CD4-positive, alpha-beta T cell treated with Interleukin-10 for 1 hour (primary cell): ENCODE results near the gene SSC5D.
A peak's percentile ranks its signal among the peaks of the same experiment; 100 is the strongest.

Experiments used
- DNase-seq: peaks from one replicate; pipeline ENCODE4 v3.0.0-alpha.2; 2020

The SSC5D gene

DNA sequence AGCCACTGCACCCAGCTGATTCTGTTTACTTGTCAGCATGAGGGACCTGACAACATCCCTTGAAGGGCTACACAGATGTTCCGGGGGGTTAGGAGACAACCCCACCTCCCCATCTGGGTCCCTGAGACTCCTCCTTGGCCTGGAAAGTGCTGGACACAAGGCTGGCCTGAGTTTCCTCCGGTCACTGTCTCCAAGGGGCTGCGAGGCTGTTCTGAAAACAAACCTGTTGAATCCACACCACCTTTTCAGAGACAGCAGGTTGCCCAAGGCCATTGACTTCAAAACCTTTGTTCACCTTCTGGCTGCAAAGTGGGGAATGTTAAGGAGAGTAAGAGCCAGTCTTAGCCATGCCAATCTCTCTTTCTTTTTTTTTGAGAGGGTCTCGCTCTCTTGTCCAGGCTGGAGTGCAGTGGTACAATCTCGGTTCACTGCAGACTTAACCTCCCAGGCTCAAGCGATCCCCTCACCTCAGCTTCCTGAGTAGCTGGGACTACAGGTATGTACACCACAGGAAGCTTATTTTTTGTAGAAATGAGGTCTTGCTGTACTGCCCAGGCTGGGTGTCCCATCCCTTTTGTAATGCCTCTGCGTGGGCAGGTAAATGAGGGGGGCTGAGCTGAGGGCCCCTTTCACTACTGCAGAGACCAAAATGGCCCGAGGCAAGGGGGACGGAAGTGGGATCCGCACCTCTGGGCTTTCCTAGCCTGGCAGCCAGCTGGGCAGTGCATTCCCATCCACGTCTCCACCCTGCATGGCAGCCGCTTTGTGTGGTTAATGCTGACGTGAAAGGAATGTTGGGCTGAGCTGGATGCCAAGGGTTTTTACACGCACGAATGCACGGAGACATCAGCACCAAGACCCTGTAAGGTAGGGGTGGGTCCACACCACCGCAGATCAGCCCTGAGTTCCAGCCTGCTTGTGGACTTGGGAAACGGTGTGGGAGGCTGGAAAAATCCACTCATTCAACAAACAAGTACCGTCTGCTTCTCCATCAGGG is 13.7 kb upstream of the SSC5D start:
- DNase-seq = no peak

DNA sequence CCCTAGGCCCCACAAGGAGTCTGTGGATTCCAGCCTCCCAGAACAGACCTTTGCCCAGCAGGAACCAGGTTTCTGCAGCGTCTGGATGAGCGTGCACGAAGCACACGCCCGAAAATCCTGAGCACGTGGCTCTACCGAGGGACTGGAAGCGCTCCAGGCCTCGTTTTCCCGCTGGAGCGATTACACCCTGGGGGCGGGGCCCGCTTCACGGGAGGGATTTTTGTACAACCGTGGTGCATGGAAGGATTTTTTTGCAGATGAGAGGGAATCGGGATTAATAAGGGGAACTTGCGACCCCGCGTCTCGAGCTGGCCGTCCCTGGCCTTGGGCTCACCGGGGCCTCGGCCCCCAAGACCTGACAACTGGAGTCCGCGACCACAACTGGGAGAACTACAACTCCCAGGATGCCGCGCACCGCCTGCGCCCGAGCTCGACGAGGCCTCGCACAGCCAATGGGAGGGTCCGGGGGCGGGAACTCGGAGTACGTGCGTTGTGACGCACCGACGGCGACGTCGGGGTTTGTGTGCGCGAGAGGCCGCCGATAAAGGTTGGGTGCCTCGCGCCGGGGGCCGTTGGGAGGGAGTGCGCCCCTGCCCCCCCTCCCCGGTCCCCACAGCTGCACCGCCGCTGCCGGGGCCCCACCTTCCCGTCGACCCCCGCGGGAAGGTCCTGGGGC is 12.0 kb upstream of the SSC5D start, which contains the start of gene ZNF628:
Gene ZNF628, plus strand, starts transcription at position 518 of the 676 bp plus-strand sequence. CDS start 3,294 bp downstream, outside the sequence.
- DNase-seq = peak; percentile 98

DNA sequence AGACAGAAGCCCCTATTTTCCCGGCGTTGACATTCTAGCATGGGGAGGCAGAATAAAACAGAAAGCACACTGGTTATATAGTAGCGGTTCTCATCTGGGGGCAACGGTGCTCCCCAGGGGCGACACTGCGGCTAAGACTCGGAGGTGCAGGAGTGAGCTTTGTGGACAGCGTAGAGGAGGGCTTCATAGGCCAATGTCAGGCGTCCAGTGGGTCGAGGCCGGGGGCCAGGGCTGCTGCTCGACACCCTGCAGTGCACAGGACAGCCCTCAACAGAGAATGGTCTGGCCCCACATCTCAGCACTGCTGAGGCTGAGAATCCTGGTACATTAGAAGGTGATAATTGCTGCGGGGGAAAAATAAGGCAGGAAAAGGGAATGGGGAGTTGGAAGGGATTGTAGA is 10.3 kb upstream of the SSC5D start:
- DNase-seq = no peak

DNA sequence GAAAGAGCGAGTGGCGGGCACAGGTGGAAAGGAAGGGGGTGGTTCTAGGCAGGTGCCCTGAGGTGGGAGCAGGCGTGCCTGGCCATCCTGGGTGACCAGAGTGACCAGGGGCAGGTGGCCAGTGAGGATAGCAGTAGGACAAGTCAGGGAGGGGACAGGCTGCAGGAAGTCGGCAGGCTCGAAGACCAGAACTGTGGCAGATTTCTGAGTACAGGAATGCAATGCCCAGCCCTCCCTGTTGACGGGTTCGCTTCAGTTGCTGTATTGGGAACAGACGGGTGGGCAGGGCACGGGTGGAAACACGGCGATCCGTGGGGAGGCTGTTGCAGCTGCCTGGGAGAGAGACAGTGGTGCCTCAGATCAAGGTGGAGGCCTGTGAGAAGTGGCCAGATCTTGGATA is 9.9 kb upstream of the SSC5D start:
- DNase-seq = no peak

DNA sequence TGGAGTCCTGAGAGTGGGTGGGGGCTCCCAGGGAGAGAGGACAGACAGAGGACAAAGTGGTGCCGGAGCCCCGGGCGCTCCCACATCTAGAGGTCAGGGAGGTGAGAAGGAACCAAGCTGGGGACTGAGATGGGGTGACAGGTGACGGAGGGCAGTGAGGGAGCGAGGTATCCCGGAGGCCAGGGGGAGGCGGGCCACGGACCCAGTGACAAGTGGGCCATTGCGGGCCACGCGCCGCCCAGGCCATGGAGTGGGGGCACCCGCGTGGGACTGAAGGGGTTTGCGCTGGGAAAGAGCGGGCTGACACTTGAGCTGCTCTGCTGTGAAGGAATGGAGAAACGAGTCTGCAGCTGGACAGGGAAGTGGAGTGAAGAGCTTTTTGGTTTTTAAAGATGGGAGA is 9.2 kb upstream of the SSC5D start:
- DNase-seq = no peak

DNA sequence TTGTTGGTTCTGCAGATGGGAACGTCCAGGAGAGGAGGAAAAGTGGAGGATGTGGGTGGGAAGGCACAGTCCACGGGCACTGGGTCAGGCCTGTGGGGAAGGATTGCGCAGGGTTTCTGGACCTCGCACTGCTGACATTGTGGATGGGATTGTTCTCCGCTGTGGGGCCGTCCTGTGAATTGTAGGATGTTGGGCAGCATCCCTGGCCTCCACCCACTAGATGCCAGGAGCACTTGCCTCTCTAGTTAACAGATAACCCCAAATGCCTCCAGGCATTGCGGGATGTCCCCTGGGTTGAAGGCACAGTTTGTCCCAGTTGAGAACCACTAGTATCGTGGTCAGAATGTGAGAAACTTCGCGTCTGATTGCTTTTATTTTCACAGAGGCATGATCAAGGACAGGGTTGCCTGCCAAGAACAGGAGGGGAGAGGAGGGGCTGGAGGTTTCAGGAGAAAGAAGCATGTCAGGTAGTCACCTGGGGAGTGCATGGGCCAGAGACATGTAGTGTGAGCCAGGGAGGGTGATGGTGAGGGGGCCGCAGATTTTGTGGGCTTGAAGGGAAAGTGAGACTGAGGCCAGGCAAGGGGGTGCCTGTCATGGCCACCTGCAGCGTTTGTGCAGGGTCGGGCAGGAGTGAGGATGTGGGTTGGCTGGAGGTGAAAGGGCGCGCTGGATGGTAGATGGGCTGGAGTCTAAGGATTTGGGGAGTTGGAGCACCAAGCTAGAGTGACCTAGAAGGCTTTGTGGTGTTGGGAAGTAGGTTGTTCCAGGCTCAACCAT is 8.6 kb upstream of the SSC5D start:
- DNase-seq = no peak

DNA sequence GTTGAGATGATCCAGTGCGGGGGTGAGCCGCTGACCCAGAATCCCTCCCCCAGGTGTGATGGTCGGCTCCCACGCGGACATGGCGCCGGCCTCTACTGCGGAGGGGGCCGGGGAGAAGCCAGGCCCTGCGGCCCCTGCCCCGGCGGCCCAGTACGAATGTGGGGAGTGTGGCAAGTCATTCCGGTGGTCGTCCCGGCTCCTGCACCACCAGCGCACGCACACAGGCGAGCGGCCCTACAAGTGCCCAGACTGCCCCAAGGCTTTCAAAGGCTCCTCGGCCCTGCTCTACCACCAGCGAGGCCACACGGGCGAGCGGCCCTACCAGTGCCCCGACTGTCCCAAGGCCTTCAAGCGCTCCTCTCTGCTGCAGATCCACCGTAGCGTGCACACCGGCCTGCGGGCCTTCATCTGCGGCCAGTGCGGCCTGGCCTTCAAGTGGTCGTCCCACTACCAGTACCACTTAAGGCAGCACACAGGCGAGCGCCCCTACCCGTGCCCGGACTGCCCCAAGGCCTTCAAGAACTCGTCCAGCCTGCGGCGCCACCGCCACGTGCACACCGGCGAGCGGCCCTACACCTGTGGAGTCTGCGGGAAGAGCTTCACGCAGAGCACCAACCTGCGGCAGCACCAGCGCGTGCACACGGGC is 7.0 kb upstream of the SSC5D start:
- no peak for DNase-seq

DNA sequence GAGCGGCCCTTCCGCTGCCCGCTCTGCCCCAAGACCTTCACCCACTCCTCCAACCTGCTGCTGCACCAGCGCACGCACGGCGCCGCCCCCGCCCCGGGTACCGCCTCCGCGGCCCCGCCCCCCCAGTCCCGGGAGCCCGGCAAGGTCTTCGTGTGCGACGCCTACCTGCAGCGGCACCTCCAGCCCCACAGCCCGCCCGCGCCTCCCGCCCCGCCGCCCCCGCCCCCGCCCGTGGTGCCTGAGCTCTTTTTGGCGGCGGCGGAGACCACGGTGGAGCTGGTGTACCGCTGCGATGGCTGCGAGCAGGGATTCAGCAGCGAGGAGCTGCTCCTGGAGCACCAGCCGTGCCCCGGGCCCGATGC is 6.5 kb upstream of the SSC5D start:
- no peak for DNase-seq

DNA sequence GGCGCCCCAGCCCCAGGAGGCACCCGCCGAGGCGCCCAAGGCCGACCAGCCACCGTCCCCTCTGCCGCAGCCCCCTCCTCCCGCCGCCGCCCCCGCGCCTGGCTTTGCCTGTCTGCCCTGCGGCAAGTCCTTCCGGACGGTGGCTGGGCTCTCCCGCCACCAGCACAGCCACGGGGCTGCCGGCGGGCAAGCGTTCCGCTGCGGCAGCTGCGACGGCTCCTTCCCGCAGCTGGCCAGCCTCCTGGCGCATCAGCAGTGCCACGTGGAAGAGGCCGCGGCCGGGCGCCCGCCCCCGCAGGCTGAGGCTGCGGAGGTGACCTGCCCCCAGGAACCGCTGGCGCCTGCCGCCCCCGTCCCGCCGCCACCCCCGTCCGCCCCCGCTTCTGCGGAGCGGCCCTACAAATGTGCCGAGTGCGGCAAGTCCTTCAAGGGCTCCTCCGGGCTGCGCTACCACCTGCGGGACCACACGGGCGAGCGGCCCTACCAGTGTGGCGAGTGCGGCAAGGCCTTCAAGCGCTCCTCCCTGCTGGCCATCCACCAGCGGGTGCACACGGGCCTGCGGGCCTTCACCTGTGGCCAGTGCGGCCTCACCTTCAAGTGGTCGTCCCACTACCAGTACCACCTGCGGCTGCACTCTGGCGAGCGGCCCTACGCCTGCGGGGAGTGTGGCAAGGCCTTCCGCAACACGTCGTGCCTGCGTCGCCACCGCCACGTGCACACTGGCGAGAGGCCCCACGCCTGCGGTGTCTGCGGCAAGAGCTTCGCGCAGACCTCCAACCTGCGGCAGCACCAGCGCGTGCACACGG is 5.9 kb upstream of the SSC5D start:
- no peak for DNase-seq

DNA sequence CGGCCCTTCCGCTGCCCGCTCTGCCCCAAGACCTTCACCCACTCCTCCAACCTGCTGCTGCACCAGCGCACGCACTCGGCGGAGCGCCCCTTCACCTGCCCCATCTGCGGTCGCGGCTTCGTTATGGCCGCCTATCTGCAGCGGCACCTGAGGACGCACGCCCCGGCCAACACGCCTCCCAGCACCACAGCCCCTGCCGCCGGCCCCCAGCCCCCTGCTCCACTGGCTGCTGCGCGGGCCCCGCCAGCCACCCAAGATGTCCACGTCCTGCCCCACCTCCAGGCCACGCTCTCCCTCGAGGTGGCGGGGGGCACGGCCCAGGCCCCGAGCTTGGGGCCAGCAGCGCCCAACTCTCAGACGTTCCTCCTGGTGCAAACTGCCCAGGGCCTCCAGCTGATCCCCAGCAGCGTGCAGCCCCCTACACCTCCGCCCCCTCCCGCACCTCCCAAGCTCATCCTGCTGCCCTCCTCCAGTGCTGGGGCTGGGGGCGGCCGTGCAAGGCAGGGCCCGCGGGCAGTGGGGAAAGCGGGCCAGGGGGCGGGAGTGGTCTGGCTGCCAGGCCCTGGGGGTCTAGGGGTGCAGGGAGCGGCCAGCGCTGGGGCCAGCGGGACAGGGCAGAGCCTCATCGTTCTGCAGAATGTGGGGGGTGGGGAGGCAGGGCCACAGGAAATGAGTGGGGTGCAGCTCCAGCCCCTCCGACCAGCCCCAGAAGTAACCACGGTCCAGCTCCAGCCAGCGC is 5.1 kb upstream of the SSC5D start:
- DNase-seq = no peak

DNA sequence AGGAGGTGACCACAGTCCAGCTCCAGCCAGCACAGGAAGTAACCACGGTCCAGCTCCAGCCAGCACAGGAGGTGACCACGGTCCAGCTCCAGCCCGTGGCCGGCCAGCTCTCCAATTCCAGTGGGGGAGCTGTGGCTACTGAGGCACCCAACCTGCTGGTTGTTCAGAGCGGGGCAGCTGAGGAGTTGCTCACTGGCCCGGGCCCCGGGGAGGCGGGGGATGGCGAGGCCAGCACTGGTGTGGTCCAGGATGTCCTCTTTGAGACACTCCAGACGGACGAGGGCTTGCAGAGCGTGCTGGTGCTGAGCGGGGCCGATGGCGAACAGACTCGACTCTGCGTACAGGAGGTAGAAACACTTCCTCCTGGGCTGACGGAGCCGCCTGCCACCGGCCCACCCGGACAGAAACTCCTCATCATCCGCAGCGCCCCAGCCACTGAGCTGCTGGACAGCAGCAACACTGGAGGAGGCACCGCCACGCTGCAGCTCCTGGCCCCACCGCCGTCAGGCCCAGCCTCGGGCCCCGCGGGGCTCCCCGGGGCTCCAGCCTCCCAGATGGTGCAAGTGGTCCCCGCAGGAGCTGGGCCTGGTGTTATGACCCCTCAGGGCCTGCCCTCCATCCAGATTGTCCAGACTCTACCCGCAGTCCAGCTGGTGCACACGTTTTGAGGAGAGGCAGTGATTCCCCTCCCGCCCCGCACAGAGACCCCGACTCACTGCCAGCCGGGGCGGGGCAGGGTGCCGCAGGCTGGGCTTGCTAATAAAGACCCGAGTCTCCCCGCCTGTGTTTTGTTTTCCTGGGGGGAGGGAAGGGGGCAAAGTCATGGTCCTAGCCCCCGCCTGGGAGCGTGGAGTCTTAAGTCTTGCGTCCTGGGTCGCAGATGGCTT is 4.3 kb upstream of the SSC5D start:
- no peak for DNase-seq

DNA sequence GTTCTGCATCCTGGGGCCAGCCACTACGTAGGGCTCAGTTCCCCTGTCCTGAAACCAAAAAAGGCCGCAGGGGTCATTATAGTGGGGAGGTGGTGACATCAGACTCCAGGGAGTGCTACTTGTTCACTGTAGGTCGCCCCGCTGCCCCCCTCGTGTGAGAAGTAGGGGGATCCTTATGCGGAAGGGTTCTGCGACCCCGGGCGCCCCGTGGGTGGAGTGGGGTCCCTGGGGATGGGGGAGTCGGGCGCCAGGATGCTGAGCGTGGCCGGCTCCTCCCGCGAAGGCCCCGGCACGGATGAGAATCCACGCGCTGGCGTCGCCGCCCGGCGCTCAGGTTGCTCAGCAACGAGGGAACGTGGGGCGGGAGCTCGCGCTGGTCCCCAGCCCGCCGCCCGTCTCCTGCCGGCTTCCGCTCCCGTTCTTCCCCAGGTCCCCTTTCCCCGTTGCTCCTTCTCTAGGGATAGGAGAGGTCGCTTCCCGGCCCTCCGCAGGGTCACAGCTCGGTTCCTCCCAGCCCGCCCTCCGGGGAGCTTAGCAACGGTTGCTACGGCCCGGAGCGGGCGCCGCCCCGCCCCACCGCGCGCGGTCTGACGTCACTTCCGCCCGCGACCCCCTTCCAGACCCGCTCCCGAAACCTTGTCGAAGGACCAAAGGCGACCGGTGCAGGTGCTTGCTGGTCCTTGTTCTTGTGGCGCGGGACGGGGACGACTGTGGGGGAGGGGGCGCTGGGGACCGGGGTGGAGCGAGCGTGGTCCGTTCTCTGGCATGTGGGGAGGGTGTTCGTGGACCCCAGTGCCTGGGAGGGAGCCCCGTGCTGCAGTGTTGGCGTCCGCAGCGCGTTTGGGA is 3.4 kb upstream of the SSC5D start, which contains the start of gene NAT14:
Gene NAT14, plus strand, starts transcription at position 596 of the 846 bp plus-strand sequence. CDS start 521 bp downstream, outside the sequence.
- peak; percentile 74 for DNase-seq

DNA sequence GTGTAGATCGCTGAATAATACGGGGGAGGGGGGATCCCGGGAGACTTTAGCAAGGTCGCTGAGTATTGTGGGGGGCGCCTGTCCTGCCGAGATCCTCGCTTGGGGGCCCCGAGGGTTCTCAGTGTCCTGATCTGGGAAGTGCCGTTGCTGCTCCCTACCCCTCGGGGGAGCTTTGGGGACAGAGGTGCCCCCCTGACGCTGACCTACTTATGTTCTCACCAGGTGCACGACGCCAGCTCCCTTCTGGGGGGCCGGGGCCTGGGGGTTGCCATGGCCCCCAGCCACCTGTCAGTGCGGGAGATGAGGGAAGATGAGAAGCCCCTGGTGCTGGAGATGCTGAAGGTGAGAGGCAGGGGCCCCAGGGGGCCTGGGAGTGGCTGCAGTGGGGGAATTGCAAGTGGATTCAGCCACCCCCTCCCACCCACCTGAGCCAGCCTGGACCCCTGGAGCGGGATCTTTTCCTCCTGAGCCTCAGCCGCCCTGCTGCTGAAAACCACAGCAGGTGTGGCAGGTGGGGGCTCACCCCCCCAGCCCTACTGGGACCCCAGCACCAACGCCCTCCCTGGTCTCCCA is 2.7 kb upstream of the SSC5D start:
- no peak for DNase-seq

DNA sequence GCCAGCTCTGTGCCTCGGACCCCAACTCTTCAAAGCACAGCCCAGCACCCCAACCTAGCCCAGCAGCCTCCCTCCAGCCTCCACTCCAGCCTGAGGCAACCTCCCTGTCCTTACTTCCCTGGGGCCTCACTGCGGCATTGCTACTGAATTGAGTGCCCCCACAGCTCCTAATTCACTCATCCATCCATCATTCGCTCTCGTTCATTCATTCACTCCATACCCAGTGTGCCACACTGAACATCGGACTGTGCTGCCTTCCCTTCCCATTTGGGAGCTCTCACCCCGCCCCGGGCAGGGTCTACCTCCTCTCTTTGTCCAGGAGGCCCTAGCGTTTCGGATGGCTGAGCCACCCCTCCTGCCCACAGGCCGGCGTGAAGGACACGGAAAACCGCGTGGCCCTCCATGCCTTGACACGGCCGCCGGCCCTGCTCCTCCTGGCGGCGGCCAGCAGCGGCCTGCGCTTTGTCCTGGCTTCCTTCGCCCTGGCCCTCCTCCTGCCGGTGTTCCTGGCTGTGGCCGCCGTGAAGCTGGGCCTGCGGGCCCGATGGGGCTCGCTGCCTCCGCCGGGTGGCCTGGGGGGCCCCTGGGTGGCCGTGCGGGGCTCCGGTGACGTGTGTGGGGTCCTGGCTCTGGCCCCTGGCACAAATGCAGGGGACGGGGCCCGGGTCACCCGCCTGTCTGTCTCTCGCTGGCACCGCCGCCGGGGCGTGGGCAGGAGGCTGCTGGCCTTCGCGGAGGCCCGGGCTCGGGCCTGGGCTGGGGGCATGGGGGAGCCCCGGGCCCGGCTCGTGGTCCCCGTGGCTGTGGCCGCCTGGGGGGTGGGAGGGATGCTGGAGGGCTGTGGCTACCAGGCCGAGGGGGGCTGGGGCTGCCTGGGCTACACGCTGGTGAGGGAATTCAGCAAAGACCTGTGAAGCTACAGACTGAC is 1.9 kb upstream of the SSC5D start:
- no peak for DNase-seq

DNA sequence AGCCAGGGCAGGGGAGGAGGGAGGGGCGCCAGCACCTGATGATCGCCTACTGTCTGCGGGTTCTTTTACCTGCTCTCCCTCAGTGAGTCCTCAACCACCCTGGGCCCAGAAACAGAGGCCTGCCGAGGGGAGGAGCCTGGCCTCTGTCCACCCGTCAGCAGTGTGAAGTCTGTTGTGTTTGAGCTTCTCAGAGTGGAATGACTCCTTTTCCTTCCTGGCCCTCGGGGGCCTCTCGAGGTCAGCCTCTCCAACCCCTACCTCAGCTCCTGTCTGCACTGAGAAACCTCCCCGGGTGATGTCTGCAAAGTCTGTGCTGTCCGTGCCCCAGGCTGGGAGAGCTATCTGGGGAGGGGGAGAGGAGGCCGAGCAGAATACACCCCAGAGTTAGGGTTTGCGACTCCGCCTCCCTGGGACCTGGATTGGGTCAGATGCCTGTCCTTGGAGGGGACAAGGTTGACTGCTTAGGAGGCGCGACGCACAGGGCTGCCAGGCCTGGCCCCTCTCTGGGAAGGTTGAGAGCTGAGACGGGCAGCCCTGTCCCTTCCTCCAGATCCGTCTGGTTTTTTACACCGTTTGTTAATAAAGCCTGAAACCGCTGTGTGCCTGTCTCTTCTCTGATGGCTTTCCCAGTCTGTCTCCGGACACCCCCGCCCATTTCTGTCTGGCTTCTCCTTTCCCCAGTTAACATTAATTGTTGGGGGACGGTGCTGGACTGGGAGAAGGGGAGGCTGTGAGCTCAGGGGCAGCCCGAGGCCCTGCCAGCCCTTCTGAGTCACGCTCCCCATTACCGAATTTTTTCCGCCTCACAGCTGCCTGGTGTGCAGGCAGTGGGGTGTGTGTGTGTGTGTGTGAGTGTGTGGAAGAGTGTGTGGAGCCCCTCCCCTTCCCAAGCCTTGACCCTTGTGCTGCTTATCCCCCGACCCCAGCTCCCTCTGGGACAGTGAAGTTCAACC is 989 bp upstream of the SSC5D start:
- DNase-seq = no peak
